GM12865 (cell line): ENCODE data around the gene HEG1.

Experiments
- DNase-seq: peaks from one replicate; pipeline ENCODE4 v3.0.0; 2010; ENCODE audit warnings: low read depth
- H3K4me3 ChIP-seq: 2 replicates; pipeline ENCODE4 v1.5.1; 2011; ENCODE audit warnings: mild to moderate bottlenecking, low read depth, low read length, control low read depth
- TF ChIP-seq, protein P1 (sequence below): IDR thresholded peaks from 2 replicates; pipeline ENCODE4 v1.5.1; 2011; ENCODE audit warnings: low read length, control low read depth, low read depth, inconsistent platforms; ENCODE audit not compliant: insufficient read depth; ENCODE audit errors: missing control alignments

HEG1 gene

DNA sequence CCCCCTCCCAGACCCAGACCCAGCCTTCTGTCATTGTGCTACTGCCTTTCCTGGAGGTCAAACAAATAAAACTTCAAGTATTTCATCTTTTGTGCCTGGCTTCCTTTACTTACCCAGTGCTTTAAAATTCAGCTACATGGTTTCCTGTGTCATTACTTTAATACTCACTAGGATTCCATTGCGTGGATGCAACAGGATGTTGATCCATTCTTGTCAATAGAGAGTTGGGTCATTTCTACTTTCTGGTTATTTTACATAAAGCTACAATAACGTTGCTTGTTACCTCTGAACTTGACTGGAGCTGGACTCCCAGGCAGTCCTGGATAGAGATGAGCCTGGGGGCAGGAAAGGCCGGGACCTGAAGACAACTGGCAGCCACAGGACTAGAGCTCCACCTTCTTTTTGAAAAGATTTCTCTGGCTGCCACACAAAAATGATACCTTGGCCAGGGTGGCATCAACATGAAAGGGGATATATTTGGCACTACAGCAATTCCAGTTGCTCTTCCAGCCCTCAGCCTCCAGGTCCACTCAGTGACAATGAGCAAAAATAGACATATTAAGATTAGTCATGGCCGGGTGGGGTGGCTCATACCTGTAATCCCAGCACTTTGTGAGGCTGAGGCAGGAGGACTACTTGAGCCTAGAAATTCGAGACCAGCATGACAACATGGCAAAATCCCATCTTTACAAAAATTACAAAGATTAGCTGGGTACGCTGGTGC lies 23.3 kb upstream of the HEG1 start:
- TF ChIP-seq, protein P1, sequence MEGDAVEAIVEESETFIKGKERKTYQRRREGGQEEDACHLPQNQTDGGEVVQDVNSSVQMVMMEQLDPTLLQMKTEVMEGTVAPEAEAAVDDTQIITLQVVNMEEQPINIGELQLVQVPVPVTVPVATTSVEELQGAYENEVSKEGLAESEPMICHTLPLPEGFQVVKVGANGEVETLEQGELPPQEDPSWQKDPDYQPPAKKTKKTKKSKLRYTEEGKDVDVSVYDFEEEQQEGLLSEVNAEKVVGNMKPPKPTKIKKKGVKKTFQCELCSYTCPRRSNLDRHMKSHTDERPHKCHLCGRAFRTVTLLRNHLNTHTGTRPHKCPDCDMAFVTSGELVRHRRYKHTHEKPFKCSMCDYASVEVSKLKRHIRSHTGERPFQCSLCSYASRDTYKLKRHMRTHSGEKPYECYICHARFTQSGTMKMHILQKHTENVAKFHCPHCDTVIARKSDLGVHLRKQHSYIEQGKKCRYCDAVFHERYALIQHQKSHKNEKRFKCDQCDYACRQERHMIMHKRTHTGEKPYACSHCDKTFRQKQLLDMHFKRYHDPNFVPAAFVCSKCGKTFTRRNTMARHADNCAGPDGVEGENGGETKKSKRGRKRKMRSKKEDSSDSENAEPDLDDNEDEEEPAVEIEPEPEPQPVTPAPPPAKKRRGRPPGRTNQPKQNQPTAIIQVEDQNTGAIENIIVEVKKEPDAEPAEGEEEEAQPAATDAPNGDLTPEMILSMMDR = no peak
- no peak for DNase-seq
- H3K4me3 ChIP-seq = no peak overlapping the region

- H3K4me3 ChIP-seq = no peak overlapping the region
- TF ChIP-seq, protein P1 = no peak
Observed at GRCh38 chr3:125077864-125078263, 22.1 kb upstream of the HEG1 start.

GRCh38 chr3:125076464-125076863 lies 20.7 kb upstream of the HEG1 start:
- no peak overlapping the region for H3K4me3 ChIP-seq
- TF ChIP-seq, protein P1 = no peak
- DNase-seq = no peak

More at GRCh38 chr3:125077864-125078263, 22.1 kb upstream of the HEG1 start:
- DNase-seq = peak; percentile 62

DNA sequence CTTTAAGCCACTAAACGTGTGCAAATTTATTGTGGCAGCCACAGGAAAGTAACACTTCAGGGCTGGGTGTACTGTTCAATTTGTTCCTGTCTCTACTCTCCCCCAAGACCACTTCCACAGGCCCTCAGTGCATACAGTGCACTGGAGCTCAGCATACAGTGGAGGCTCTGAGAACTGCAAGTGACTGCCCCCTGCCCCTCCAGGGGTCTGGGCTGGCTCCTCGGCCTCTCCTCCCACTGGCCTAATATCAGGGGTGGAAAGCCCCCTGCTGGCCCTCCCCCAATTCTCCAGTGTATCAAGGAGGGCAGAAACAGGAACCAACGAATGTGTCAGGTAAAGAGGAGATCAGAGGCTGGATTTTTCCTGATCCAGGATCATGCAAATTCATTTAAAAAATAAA lies 19.9 kb upstream of the HEG1 start:
- TF ChIP-seq, protein P1 = no peak
- H3K4me3 ChIP-seq = no peak overlapping the region

GRCh38 chr3:125073390-125073905 lies 17.7 kb upstream of the HEG1 start:
- TF ChIP-seq, protein P1 = no peak
- DNase-seq = no peak
- no peak overlapping the region for H3K4me3 ChIP-seq

More for the DNA sequence above, 19.9 kb upstream of the HEG1 start:
- no peak for DNase-seq

GRCh38 chr3:125072749-125073389 lies 17.1 kb upstream of the HEG1 start:
- no peak overlapping the region for H3K4me3 ChIP-seq
- TF ChIP-seq, protein P1 = no peak
- no peak for DNase-seq
